Stimulated activated memory B cell treated with anti-CD40 and anti-IgM and Interleukin-4, amounts not matched to agents 10 μg/mL and 1 μg/mL and 100 μg/mL, for 72 hours (primary cell): Measurements from ENCODE around the gene TPBG.

Source experiments
- ATAC-seq: fragments of 150-1000 bp; cut with Tn5 transposase; 2 replicates; pipeline ENCODE4 v1.10.0; 2021
- H3K27ac Mint-ChIP-seq: one replicate; pipeline ENCODE4 v1.8.0; 2022; ENCODE audit warnings: mild to moderate bottlenecking, mixed read lengths
- H3K27me3 Mint-ChIP-seq: one replicate; pipeline ENCODE4 v1.8.0; 2022; ENCODE audit warnings: mixed read lengths
- H3K36me3 Mint-ChIP-seq: one replicate; pipeline ENCODE4 v1.8.0; 2022; ENCODE audit warnings: mixed read lengths
- H3K4me1 Mint-ChIP-seq: one replicate; pipeline ENCODE4 v1.8.0; 2022; ENCODE audit warnings: mixed read lengths
- H3K4me3 Mint-ChIP-seq: one replicate; pipeline ENCODE4 v1.8.0; 2022; ENCODE audit warnings: mild to moderate bottlenecking, moderate library complexity, mixed read lengths
- H3K9me3 Mint-ChIP-seq: one replicate; pipeline ENCODE4 v1.8.0; 2022; ENCODE audit warnings: mixed read lengths

Gene TPBG, protein sequence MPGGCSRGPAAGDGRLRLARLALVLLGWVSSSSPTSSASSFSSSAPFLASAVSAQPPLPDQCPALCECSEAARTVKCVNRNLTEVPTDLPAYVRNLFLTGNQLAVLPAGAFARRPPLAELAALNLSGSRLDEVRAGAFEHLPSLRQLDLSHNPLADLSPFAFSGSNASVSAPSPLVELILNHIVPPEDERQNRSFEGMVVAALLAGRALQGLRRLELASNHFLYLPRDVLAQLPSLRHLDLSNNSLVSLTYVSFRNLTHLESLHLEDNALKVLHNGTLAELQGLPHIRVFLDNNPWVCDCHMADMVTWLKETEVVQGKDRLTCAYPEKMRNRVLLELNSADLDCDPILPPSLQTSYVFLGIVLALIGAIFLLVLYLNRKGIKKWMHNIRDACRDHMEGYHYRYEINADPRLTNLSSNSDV

DNA sequence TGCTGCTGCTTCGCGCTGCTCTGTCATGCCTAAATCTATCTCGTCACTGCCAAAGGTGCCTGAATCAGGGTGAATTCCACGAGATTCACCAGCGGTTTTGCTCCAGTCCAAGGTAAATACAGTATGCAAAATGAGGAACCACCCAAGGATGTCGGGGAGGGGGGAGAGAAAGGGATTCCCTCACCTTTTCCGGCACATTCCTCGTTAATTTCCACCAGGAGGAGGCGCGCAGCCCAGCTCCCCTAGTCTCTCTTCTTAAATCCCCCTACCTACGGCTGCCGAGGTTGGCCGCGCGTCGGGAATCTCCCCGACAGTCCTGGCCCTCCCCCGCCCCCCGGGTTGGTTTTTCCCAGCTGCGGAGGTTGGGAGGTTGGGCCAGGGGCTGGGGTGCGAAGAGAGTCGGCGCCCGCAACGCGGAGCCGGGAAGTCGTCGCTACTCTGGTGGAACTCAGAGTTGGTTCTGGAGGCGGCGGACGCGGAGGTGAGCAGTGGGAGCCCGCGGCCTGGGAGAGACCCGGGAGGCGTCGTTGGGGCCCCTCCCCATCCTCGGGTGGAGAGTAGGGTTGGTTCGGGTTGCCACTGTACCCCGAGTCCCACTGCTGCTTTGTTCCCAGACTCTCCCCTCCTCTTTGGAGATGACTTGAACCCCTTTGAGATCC lies at the start of gene TPBG:
Gene TPBG (plus strand): TSS at position 390 of the 659 bp plus-strand sequence. CDS start 1,145 bp downstream, outside the sequence.
- Mint-ChIP-seq H3K4me1 (peaks cover 16% of the 10 kb centered on the region), H3K9me3 (no peaks in the 10 kb centered on the region), H3K27me3 (peaks cover 57% of the 10 kb centered on the region), H3K4me3 (peak within 1 kb of the TSS; percentile 69), H3K36me3 (no peaks in the 10 kb centered on the region), H3K27ac (no peak within 1 kb of the TSS)
- ATAC-seq, result peak; percentile 37

DNA sequence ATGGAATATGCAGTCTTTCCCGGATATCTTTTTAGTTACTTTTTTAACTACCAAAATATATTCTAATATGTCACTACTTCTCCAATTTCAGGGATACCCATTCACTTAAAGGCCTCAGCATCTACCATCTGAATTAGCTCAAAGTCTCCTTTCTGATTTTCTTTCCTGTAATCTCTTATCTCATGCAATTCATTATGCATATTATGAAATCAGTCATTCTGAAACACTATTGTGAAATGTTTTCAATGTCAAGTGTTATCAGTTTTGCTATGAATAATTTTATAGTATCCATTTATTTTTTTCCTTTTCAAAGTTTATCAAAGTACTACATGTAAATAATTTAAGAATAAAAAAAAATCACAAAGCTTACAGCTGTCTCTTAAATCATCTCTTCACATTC lies 41.2 kb upstream of the TPBG start:
- ATAC-seq, result no peak
- H3K9me3 Mint-ChIP-seq, result peaks cover 8% of the 10 kb centered on the region
- H3K4me1 Mint-ChIP-seq, result no peaks in the 10 kb centered on the region
- no peak overlapping the region for H3K27ac Mint-ChIP-seq
- no peaks in the 10 kb centered on the region for H3K27me3 Mint-ChIP-seq
- H3K4me3 Mint-ChIP-seq, result no peak overlapping the region
- no peaks in the 10 kb centered on the region for H3K36me3 Mint-ChIP-seq

GRCh38 chr6:82329766-82330165 lies 33.9 kb upstream of the TPBG start:
- Mint-ChIP-seq H3K4me3 (no peak overlapping the region), H3K4me1 (no peaks in the 10 kb centered on the region), H3K27ac (no peak overlapping the region), H3K36me3 (no peaks in the 10 kb centered on the region), H3K27me3 (peaks cover 21% of the 10 kb centered on the region), H3K9me3 (peaks cover 5% of the 10 kb centered on the region)
- ATAC-seq, result no peak

GRCh38 chr6:82330171-82330804 lies 33.3 kb upstream of the TPBG start:
- H3K36me3 Mint-ChIP-seq, result no peaks in the 10 kb centered on the region
- H3K27ac Mint-ChIP-seq, result no peak overlapping the region
- peaks cover 5% of the 10 kb centered on the region for H3K9me3 Mint-ChIP-seq
- peaks cover 26% of the 10 kb centered on the region for H3K27me3 Mint-ChIP-seq
- no peak for ATAC-seq
- H3K4me3 Mint-ChIP-seq, result no peak overlapping the region
- no peaks in the 10 kb centered on the region for H3K4me1 Mint-ChIP-seq

GRCh38 chr6:82331031-82331773 lies 32.4 kb upstream of the TPBG start:
- Mint-ChIP-seq H3K4me3 (no peak overlapping the region), H3K9me3 (peaks cover 5% of the 10 kb centered on the region), H3K4me1 (no peaks in the 10 kb centered on the region), H3K36me3 (no peaks in the 10 kb centered on the region), H3K27ac (no peak overlapping the region), H3K27me3 (peaks cover 33% of the 10 kb centered on the region)
- no peak for ATAC-seq

DNA sequence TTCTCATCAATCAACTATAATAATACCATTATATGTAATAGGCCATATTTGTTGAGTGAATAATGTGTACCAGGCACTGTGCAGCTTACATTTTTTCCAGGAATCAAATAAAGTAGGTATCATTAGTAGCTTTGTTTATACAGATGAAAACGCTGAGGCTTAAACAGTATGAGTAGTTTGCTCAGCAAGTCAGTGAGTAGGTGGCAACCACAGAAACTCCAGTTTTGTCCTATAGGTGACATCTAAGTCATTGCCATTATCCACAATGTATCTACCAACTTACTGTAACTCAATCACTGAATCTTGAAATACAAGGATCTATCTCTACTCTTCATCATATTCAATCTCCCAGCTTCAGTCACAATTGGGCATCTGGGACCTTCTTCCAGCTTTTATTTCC lies 29.8 kb upstream of the TPBG start:
- ATAC-seq, result no peak
- H3K9me3 Mint-ChIP-seq, result no peaks in the 10 kb centered on the region
- no peak overlapping the region for H3K4me3 Mint-ChIP-seq
- peaks cover 33% of the 10 kb centered on the region for H3K27me3 Mint-ChIP-seq
- H3K4me1 Mint-ChIP-seq, result no peaks in the 10 kb centered on the region
- H3K36me3 Mint-ChIP-seq, result no peaks in the 10 kb centered on the region
- no peak overlapping the region for H3K27ac Mint-ChIP-seq

DNA sequence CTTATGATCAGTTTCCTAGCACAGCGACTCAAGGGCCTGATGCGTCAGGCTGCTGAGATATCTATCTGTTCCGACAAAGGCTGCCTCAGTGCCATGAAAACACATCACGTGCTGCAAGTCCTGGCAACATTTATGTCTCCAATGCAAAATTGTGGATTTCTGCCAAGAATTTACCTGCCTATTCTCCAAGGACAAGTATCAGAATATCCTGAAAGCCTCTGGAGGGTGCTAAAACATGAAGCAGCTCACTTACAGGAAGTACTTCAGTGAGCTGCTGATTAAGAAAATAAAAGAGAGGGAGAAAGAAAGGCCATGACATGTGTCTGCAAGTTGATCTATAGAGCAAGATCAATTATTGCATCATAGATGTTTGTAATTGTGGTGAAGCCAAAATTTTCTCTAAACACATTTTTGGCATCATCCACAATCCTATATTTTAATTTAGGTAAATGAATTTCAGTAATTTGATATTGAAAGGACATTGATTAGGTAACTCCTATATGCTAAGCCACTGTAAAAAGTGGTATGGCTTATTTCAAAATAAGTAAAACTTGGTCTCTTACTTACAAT lies 25.8 kb upstream of the TPBG start:
- peaks cover 26% of the 10 kb centered on the region for H3K27me3 Mint-ChIP-seq
- H3K27ac Mint-ChIP-seq, result no peak overlapping the region
- H3K36me3 Mint-ChIP-seq, result no peaks in the 10 kb centered on the region
- no peaks in the 10 kb centered on the region for H3K4me1 Mint-ChIP-seq
- H3K9me3 Mint-ChIP-seq, result peaks cover 14% of the 10 kb centered on the region
- no peak for ATAC-seq
- no peak overlapping the region for H3K4me3 Mint-ChIP-seq

- no peaks in the 10 kb centered on the region for H3K27me3 Mint-ChIP-seq
- no peak overlapping the region for H3K4me3 Mint-ChIP-seq
- no peaks in the 10 kb centered on the region for H3K36me3 Mint-ChIP-seq
- no peak for ATAC-seq
- peaks cover 9% of the 10 kb centered on the region for H3K9me3 Mint-ChIP-seq
- no peaks in the 10 kb centered on the region for H3K4me1 Mint-ChIP-seq
- H3K27ac Mint-ChIP-seq, result no peak overlapping the region
Measured at GRCh38 chr6:82348130-82348529, 15.5 kb upstream of the TPBG start.

- no peak for ATAC-seq
- no peaks in the 10 kb centered on the region for H3K36me3 Mint-ChIP-seq
- H3K4me3 Mint-ChIP-seq, result no peak overlapping the region
- H3K9me3 Mint-ChIP-seq, result no peaks in the 10 kb centered on the region
- no peak overlapping the region for H3K27ac Mint-ChIP-seq
- H3K27me3 Mint-ChIP-seq, result no peaks in the 10 kb centered on the region
- no peaks in the 10 kb centered on the region for H3K4me1 Mint-ChIP-seq
Measured at GRCh38 chr6:82353848-82354247, 9.8 kb upstream of the TPBG start.

GRCh38 chr6:82360552-82360951 lies 3.1 kb upstream of the TPBG start:
- Mint-ChIP-seq H3K9me3 (no peaks in the 10 kb centered on the region), H3K4me1 (peaks cover 16% of the 10 kb centered on the region), H3K27ac (no peak overlapping the region), H3K4me3 (no peak overlapping the region), H3K36me3 (no peaks in the 10 kb centered on the region), H3K27me3 (peaks cover 50% of the 10 kb centered on the region)
- no peak for ATAC-seq

DNA sequence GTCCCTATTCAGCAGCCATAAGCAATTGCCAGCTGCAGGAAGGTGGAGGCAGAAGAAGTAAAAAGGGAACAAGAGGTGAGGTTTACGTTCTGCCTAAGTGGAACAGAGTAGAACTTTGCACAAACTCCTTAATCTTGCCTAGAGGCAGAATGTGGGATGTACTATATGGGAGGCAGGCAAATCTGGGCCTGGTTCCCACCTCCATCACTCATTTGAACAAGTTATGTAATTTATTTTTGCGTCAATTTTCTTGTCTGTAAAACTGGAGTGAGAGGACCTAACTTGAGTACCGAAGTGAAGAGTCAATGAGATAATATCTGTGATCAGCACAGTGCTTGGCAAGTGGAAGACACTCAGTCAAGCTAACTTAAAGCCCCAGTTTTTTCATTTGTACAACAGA lies 2.0 kb upstream of the TPBG start:
- Mint-ChIP-seq H3K27me3 (peaks cover 57% of the 10 kb centered on the region), H3K4me1 (peaks cover 16% of the 10 kb centered on the region), H3K27ac (no peak overlapping the region), H3K36me3 (no peaks in the 10 kb centered on the region), H3K9me3 (no peaks in the 10 kb centered on the region), H3K4me3 (no peak overlapping the region)
- ATAC-seq, result no peak

GRCh38 chr6:82362144-82362543 lies 1.5 kb upstream of the TPBG start:
- Mint-ChIP-seq H3K27me3 (peaks cover 57% of the 10 kb centered on the region), H3K36me3 (no peaks in the 10 kb centered on the region), H3K4me3 (no peak overlapping the region)

DNA sequence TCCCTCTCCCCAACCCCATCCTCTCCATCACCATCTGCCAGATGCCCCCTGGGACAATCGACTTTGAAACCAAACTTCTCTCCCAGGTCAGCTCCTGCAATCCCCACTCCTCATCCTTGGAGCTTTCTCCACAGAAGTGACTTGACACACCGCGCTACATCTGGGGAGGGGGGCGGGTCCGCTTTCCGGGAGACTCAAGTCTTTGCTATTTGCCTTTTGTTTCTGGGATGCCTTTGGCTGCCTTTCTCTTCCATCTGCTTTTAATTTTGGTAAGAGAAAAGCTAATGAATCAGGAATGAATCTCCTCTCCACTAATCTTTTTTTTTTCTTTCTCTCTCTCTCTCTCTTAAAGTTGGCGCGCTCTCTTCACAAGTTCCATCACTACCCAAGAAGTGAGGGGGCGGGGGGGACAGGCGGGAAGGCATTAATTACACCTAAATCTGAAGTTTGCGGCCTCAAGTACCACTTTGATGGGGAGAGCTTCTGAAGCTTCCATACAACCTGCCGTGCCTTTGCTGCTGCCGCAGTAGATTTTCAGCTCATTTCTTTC lies 664 bp upstream of the TPBG start:
- H3K4me3 Mint-ChIP-seq, result peak overlapping the region; percentile 69
- ATAC-seq, result no peak
- peaks cover 16% of the 10 kb centered on the region for H3K4me1 Mint-ChIP-seq
- H3K9me3 Mint-ChIP-seq, result no peaks in the 10 kb centered on the region
- no peak overlapping the region for H3K27ac Mint-ChIP-seq
- peaks cover 57% of the 10 kb centered on the region for H3K27me3 Mint-ChIP-seq
- no peaks in the 10 kb centered on the region for H3K36me3 Mint-ChIP-seq

More at GRCh38 chr6:82362144-82362543, 1.5 kb upstream of the TPBG start:
- Mint-ChIP-seq H3K4me1 (peaks cover 16% of the 10 kb centered on the region), H3K27ac (no peak overlapping the region), H3K9me3 (no peaks in the 10 kb centered on the region)
- ATAC-seq, result no peak

- no peak for ATAC-seq
- peaks cover 57% of the 10 kb centered on the region for H3K27me3 Mint-ChIP-seq
- peak overlapping the region; percentile 69 for H3K4me3 Mint-ChIP-seq
- no peaks in the 10 kb centered on the region for H3K9me3 Mint-ChIP-seq
- peaks cover 16% of the 10 kb centered on the region for H3K4me1 Mint-ChIP-seq
- H3K36me3 Mint-ChIP-seq, result no peaks in the 10 kb centered on the region
- H3K27ac Mint-ChIP-seq, result no peak overlapping the region
Measured at GRCh38 chr6:82364087-82365015, 734 bp downstream of the TPBG start.
